Measurements from ENCODE around the gene HCCS.
A peak's percentile ranks its signal among the peaks of the same experiment; 100 is the strongest.

The HCCS gene

GRCh38 chrX:11143931-11144678 is 33.0 kb downstream of the HCCS start:
- no peaks in the 10 kb centered on the region for H3K79me2 ChIP-seq (ENCODE audit: control insufficient read depth, insufficient read depth, low read length, unreplicated experiment)
- peaks cover 7% of the 10 kb centered on the region for H3K4me1 ChIP-seq (ENCODE audit: control insufficient read depth, insufficient read depth, low read length, unreplicated experiment)
- no peaks in the 10 kb centered on the region for H3K36me3 ChIP-seq (ENCODE audit: insufficient read depth, low read length)
- H3K4me3 ChIP-seq (ENCODE audit: low read depth, low read length), result no peak overlapping the region
- H3K27ac ChIP-seq (ENCODE audit: low read depth, low read length), result no peak overlapping the region
- H2AFZ ChIP-seq (ENCODE audit: low read length, unreplicated experiment), result peak overlapping the region; percentile 85
- H3K27me3 ChIP-seq (ENCODE audit: insufficient read depth, low read length), result no peaks in the 10 kb centered on the region

GRCh38 chrX:11146411-11146810 is 35.3 kb downstream of the HCCS start:
- Histone ChIP-seq H3K4me1 (ENCODE audit: control insufficient read depth, insufficient read depth, low read length, unreplicated experiment) (peaks cover 7% of the 10 kb centered on the region), H3K27me3 (ENCODE audit: insufficient read depth, low read length) (no peaks in the 10 kb centered on the region), H3K36me3 (ENCODE audit: insufficient read depth, low read length) (no peaks in the 10 kb centered on the region), H3K79me2 (ENCODE audit: control insufficient read depth, insufficient read depth, low read length, unreplicated experiment) (no peaks in the 10 kb centered on the region), H2AFZ (ENCODE audit: low read length, unreplicated experiment) (no peak overlapping the region), H3K27ac (ENCODE audit: low read depth, low read length) (no peak overlapping the region), H3K4me3 (ENCODE audit: low read depth, low read length) (no peak overlapping the region)

GRCh38 chrX:11148401-11148800 is 37.3 kb downstream of the HCCS start:
- peaks cover 7% of the 10 kb centered on the region for H3K4me1 ChIP-seq (ENCODE audit: control insufficient read depth, insufficient read depth, low read length, unreplicated experiment)
- H3K79me2 ChIP-seq (ENCODE audit: control insufficient read depth, insufficient read depth, low read length, unreplicated experiment), result no peaks in the 10 kb centered on the region
- H3K27ac ChIP-seq (ENCODE audit: low read depth, low read length), result no peak overlapping the region
- no peak overlapping the region for H2AFZ ChIP-seq (ENCODE audit: low read length, unreplicated experiment)
- no peaks in the 10 kb centered on the region for H3K36me3 ChIP-seq (ENCODE audit: insufficient read depth, low read length)
- H3K27me3 ChIP-seq (ENCODE audit: insufficient read depth, low read length), result no peaks in the 10 kb centered on the region
- no peak overlapping the region for H3K4me3 ChIP-seq (ENCODE audit: low read depth, low read length)

- Histone ChIP-seq H3K36me3 (ENCODE audit: insufficient read depth, low read length) (no peaks in the 10 kb centered on the region), H3K27me3 (ENCODE audit: insufficient read depth, low read length) (no peaks in the 10 kb centered on the region), H3K4me1 (ENCODE audit: control insufficient read depth, insufficient read depth, low read length, unreplicated experiment) (no peaks in the 10 kb centered on the region), H2AFZ (ENCODE audit: low read length, unreplicated experiment) (no peak overlapping the region), H3K79me2 (ENCODE audit: control insufficient read depth, insufficient read depth, low read length, unreplicated experiment) (no peaks in the 10 kb centered on the region), H3K27ac (ENCODE audit: low read depth, low read length) (no peak overlapping the region), H3K4me3 (ENCODE audit: low read depth, low read length) (no peak overlapping the region)
These were observed 40.8 kb downstream of the HCCS start for GRCh38 chrX:11151799-11152559.

GRCh38 chrX:11159149-11159548 is 48.0 kb downstream of the HCCS start:
- Histone ChIP-seq H2AFZ (ENCODE audit: low read length, unreplicated experiment) (no peak overlapping the region), H3K27me3 (ENCODE audit: insufficient read depth, low read length) (no peaks in the 10 kb centered on the region), H3K4me3 (ENCODE audit: low read depth, low read length) (no peak overlapping the region), H3K27ac (ENCODE audit: low read depth, low read length) (no peak overlapping the region), H3K4me1 (ENCODE audit: control insufficient read depth, insufficient read depth, low read length, unreplicated experiment) (no peaks in the 10 kb centered on the region), H3K36me3 (ENCODE audit: insufficient read depth, low read length) (no peaks in the 10 kb centered on the region), H3K79me2 (ENCODE audit: control insufficient read depth, insufficient read depth, low read length, unreplicated experiment) (no peaks in the 10 kb centered on the region)

GRCh38 chrX:11164433-11164832 is 53.3 kb downstream of the HCCS start:
- H2AFZ ChIP-seq (ENCODE audit: low read length, unreplicated experiment), result no peak overlapping the region
- no peaks in the 10 kb centered on the region for H3K36me3 ChIP-seq (ENCODE audit: insufficient read depth, low read length)
- no peaks in the 10 kb centered on the region for H3K4me1 ChIP-seq (ENCODE audit: control insufficient read depth, insufficient read depth, low read length, unreplicated experiment)
- H3K27ac ChIP-seq (ENCODE audit: low read depth, low read length), result no peak overlapping the region
- H3K27me3 ChIP-seq (ENCODE audit: insufficient read depth, low read length), result no peaks in the 10 kb centered on the region
- no peaks in the 10 kb centered on the region for H3K79me2 ChIP-seq (ENCODE audit: control insufficient read depth, insufficient read depth, low read length, unreplicated experiment)
- H3K4me3 ChIP-seq (ENCODE audit: low read depth, low read length), result no peak overlapping the region

- H3K27ac ChIP-seq (ENCODE audit: low read depth, low read length), result no peak overlapping the region
- no peaks in the 10 kb centered on the region for H3K4me1 ChIP-seq (ENCODE audit: control insufficient read depth, insufficient read depth, low read length, unreplicated experiment)
- H3K4me3 ChIP-seq (ENCODE audit: low read depth, low read length), result no peak overlapping the region
- no peak overlapping the region for H2AFZ ChIP-seq (ENCODE audit: low read length, unreplicated experiment)
- H3K79me2 ChIP-seq (ENCODE audit: control insufficient read depth, insufficient read depth, low read length, unreplicated experiment), result no peaks in the 10 kb centered on the region
- no peaks in the 10 kb centered on the region for H3K36me3 ChIP-seq (ENCODE audit: insufficient read depth, low read length)
- no peaks in the 10 kb centered on the region for H3K27me3 ChIP-seq (ENCODE audit: insufficient read depth, low read length)
These were observed 60.8 kb downstream of the HCCS start for GRCh38 chrX:11171956-11172355.

- Histone ChIP-seq H3K27ac (ENCODE audit: low read depth, low read length) (no peak overlapping the region), H3K27me3 (ENCODE audit: insufficient read depth, low read length) (no peaks in the 10 kb centered on the region), H3K4me1 (ENCODE audit: control insufficient read depth, insufficient read depth, low read length, unreplicated experiment) (no peaks in the 10 kb centered on the region), H3K36me3 (ENCODE audit: insufficient read depth, low read length) (no peaks in the 10 kb centered on the region), H2AFZ (ENCODE audit: low read length, unreplicated experiment) (no peak overlapping the region), H3K79me2 (ENCODE audit: control insufficient read depth, insufficient read depth, low read length, unreplicated experiment) (no peaks in the 10 kb centered on the region), H3K4me3 (ENCODE audit: low read depth, low read length) (no peak overlapping the region)
These were observed 61.3 kb downstream of the HCCS start for GRCh38 chrX:11172415-11172814.
